GM21423 (cell line): ENCODE measurements around the gene PTH.

Source experiments
- ATAC-seq: cut with Tn5 transposase; IDR thresholded peaks from one replicate; pipeline ENCODE4 v1.9.1; 2021; ENCODE audit warnings: mild to moderate bottlenecking, moderate library complexity; ENCODE audit not compliant: unreplicated experiment

Gene PTH

DNA sequence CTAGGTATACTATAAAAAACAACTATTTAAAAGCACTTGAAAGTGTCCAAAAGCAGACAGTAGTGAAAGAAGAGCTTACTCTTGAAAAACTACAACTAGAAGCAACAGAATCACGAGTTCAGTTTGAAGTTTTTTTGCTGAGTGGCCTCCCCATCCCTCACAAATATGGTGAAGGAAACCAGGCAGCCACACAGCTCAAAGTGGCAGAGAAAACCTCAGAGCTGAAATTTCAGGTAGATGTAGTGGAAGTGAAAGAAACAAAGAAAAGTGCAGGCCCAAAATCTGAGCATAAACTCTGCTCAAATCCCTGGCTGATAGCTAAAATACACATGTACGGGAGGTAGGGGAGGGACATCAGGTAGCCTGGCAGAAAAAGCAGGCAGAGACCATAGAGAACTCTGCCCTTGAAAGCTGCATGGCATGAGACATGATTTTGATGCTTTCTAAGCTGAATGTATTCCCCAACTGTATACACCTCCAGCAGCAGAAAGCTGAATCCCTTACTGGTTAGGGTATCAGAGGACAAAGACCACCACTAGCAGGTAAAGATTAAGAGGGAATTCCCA is 44.9 kb downstream of the PTH start:
- peak; percentile 54 for ATAC-seq

DNA sequence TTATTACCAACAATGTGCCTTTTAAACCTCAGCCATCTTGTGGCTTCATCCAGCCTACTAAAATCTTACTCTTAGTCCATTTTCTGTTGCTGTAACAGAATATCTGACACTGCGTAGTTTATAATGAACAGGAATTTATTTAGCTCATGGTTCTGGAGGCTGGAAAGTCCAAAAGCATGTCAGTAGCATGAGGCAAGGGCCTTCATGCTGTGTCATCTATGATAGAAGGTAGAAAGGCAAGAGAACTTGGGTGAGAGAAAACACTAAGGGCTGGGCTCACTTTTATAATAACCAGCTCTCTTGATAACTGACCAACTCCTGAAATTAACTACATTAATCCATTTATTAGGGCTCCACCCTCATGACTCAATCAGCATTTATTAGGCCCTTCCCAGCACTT is 46.3 kb downstream of the PTH start:
- ATAC-seq = no peak

- ATAC-seq = no peak
Observed at GRCh38 chr11:13448876-13449275, 46.9 kb downstream of the PTH start.

DNA sequence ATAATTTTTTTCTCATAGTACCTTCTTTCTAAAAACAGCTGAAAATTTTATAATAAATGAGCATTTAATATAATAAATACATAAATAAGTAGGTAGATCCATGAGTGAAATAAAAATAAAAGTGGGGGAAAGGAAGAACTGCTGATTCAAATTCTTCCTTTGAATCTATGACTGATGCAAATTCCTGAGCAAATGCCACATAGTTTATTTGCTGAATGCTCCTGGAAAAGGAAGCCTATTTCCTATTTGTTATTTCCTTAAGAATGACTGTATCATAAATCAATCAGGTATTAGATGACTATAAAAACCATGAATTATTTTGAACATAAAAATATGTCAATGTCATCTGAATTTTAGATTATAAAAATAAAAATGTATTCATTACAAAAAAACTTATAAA is 49.4 kb downstream of the PTH start:
- no peak for ATAC-seq

- no peak for ATAC-seq
Observed at GRCh38 chr11:13445588-13445987, 50.2 kb downstream of the PTH start.
